Posterior cingulate gyrus (tissue), 11 donors: ENCODE measurements around the gene LINGO1.
A peak's percentile ranks its signal among the peaks of the same experiment; 100 is the strongest.

ENCODE experiments used
- DNase-seq, 10 donors: peaks; one replicate each; pipeline versions ENCODE4 v3.0.0 to v3.0.0-alpha.2; 2020 to 2021; ENCODE audit warnings: mixed read lengths in 3 of 10
- intact Hi-C: fragments of 100-400 bp; cut with DNase I; formaldehyde crosslinking; loops from one replicate; pipeline ENCODE4 v1.15.1; 2023

Gene LINGO1

GRCh38 chr15:77603611-77604336, 28.9 kb downstream of the LINGO1 start:
- no peak for DNase-seq
- intact Hi-C loops = no loop called here

GRCh38 chr15:77602800-77603199, 29.9 kb downstream of the LINGO1 start:
- intact Hi-C loops = no loop called here
- DNase-seq = no peak

DNA sequence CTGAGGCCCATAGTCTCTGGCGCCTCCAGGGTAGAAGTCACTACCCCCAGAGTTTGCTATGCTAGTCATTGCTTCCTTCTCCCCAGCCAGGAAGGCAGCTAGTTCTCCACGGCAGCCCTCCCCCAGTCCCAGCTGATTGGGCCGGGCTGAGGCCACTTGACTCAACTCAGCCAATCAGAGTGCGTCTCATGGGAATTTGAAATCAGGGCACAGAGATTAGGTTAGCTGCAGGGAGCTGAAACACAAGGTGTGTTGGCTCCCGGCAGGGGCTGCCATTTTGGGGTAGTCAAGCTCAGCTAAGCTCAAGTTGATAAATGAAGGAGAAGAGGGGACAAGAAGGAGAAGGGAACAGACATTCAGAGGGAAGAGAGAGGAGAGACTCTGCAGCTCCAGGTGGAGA, 32.8 kb downstream of the LINGO1 start:
- peak in 4 of 10 donors; percentile 51 to 91 (median 54) for DNase-seq

DNA sequence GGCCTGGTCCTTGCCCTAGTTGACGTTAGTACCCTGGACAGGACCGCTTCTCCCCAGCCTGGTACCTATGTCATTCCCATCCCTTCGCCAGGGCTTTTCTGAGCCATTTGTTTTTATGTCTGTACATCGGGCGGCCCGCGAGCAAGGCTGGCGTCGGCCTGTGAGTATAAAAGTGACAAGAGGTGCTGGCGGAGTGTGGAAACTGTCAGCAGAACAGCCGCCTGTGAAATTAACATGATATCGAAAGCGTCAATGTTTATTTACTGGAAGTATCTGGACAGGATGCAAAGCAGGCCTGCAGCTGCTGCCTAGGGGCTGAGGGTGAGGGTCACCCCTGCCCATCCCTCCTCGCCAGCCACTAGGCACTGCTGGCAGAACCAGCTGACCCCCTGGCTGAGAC, 33.4 kb downstream of the LINGO1 start:
- intact Hi-C loops = no loop called here
- DNase-seq = no peak

More for the DNA sequence above, 32.8 kb downstream of the LINGO1 start:
- intact Hi-C loops = no loop called here

DNA sequence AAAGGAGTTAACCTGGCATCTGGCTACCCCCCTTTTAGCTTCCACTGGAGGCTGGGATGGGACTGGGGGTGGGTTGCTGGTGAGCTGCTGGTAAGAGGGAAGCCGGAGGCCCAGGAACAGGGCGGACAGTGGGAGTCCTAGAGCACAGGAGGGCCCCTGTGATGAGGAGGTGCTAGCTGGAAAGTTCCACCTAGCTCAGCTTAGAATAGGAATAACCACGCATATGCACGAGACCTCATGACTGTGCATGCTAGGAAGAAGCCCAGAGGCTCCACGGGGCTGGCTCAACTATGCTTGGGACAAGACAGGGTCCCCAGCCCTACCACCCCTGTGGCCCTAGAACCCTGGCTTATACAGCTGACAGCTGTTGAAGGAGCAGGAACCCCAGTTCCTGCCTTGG, 34.1 kb downstream of the LINGO1 start:
- intact Hi-C loops = no loop called here
- no peak for DNase-seq

DNA sequence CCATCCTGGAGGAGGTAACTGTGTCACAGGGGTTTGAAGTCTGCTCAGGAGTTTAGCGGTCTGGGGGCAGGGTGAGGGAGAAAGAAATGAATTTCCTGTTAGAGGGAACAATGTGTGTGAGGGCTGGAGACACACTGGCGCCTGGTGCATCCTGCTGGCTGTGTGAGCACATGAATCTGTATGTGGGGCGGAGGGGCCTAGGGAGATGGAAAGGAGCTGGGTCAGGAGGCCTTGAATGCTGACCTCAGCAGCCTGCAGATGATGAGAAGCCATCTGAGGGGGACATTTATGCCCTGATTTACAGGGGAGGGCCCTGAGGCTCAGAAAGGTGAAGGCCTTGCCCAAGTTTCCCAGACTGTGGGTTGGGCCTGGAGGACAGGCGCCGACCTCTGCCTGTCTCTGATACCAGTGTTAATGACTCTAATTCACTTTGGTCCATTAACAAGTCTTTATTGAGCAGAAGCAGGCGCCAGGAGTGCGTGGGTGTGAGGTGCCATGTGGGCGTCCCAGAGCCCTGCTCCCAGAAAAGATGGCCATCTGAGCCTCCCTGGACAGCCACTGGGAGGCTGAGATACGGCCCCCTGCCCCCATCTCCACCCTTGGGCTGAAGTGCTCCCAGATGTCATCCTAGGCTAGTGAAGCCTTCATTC, 34.8 kb downstream of the LINGO1 start:
- intact Hi-C loops = no loop called here
- no peak for DNase-seq

DNA sequence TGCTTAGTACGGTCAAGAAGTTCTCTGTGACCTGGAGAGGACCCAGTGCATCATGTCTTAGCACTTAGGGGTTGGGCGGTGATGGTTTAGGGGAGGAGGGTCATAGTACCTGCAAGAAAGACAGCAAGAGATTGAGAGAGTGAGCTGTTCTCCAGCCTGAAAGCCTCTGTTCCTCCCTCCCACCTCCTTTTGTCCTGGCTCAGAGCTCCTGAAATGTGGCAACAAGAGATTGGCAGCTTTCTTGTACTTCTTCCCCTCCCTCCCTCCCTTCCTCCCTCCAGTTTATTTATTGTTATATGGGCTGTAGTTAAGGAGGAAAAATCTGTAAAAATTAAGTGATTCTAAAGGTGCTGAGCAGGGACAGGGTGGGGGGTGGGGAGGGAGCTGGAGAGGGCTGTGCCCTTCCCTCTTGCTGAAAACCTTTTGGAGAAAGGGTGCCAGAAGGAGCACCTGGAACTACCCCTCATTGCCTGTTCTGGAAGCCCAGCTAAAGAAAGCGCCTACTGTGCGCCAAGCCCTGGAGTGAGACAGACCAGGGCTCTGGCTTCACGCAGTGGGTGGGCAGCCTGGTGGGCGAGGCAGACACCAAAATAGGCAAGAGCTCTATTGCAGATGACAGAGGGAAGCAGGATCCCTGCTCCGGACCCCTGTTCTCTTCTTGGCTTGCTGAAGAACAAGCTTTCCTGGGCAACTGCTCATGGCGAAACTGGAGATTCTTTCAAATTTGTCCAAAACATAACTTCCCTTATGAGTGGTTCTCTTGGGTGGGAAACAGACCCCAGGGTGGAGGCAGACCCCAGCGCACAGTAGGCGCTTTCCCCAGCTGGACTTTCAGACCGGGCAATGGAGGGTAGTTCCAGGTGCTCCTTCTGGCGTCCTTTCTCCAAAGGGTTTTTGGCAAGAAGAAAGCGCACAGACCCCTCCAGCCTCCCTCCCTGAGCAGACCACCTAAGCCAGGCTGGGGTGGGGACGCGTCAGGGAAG, 35.6 kb downstream of the LINGO1 start:
- intact Hi-C loops = no loop called here
- no peak for DNase-seq

- intact Hi-C loops = no loop called here
- DNase-seq = no peak
Measured at GRCh38 chr15:77595231-77595630, 37.5 kb downstream of the LINGO1 start.

DNA sequence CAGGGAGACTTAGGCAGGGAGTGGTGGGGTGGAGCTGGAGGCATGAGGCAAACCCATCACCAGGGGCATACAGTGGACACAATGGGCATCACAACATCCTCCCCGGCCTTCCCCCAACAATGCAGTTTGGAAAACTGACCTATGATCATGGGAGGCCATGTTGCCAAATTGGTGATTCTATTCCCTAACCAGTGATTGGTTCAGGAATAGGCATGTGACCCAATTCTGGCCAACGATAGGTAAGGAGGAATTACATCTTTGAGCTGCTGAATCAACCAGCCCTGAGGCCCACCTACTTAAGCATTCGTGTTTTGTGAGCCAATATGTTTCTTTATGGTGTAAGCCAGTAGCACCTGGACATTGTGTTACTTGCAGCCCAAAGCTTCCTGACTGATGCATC, 40.0 kb downstream of the LINGO1 start:
- intact Hi-C loops = no loop called here
- no peak for DNase-seq

DNA sequence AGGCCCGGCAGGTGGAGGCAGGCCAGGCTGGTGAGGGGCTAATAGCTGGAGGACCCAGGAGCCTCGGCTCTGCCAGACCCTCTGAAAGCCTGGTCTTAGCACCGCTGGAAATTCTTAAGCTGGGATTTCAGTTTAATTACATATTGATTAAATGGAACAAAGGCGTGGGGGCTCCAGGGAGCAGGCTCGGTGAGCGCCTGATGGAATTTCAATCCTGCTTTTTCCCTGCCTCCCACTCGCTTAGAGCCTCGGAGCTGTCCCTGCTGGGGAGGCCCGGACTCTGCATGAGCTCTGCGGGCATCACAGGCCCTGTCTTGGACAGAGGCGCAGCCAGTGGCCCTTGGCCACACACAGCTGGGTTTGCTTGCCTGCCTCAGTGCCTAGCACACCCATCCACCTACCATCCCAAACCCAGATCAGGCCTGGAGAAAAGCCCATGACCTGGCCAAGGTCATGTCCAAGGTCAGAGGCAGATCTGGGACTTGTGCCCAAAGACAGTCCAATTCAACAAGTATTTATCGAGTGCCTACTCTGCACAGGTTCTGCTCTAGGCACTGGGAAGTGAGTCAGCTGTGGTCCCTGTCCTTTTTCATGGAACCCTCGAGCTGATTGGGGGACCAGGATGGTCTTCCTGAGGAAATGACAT, 40.6 kb downstream of the LINGO1 start:
- intact Hi-C loops = no loop called here
- no peak for DNase-seq

GRCh38 chr15:77589839-77590238, 42.9 kb downstream of the LINGO1 start:
- peak in 9 of 10 donors; percentile 61 to 95 (median 87) for DNase-seq
- intact Hi-C loops = no loop called here

DNA sequence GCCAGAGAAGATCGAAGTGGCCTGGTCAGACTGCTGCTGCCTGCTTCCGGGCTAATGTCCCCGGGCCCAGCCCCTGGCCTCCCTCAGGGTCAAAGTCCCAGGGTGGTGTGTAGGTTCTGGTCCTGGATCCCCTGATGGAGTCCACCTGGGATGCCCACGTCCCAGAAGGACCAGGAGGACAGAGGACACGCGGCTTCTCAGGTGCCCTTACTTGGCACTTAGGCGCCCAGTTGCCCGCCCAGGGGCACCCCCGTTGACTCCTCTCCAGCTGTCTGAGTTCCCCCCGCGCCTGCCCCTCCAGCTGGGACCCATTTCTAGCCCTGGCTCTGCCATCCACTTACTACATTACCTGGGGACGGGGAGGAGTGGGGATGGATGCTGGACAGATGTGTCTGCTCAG, 44.6 kb downstream of the LINGO1 start:
- intact Hi-C loops = no loop called here

GRCh38 chr15:77584691-77585090, 48.0 kb downstream of the LINGO1 start:
- intact Hi-C loops = no loop called here
- DNase-seq = peak in 2 of 10 donors; percentile 9 to 59

More for the DNA sequence above, 44.6 kb downstream of the LINGO1 start:
- no peak for DNase-seq

- peak in 2 of 10 donors; percentile 28 to 64 for DNase-seq
- intact Hi-C loops = no loop called here
Measured at GRCh38 chr15:77584201-77584600, 48.5 kb downstream of the LINGO1 start.

DNA sequence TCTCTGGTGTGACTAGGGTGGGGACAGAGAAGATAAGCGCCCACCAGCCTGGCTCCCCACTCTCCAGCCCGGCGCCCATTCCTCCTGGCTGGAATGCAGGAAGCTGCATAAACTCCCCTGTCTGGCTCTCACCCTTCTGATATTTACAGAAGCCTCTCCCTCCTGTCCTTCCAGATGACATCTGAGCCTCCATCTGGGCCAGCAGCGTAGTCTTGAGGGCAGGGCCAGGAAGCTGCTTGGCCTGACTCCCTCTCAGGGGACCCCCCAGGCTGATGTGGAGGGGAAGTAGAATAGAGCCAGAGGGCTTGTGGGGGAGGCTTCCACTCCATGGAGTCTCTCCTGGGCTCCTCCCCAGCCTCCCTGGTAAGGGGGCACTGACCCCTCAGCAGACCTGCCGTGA, 49.9 kb downstream of the LINGO1 start:
- DNase-seq = no peak
- intact Hi-C loops = no loop called here

- DNase-seq = peak in 1 of 10 donors; percentile 79
Measured at GRCh38 chr15:77581896-77582569, 50.7 kb downstream of the LINGO1 start.

GRCh38 chr15:77580996-77581682, 51.6 kb downstream of the LINGO1 start:
- intact Hi-C loops = no loop called here
- DNase-seq = peak; percentile 55 to 97 (median 80)

More at GRCh38 chr15:77581896-77582569, 50.7 kb downstream of the LINGO1 start:
- intact Hi-C loops = no loop called here

DNA sequence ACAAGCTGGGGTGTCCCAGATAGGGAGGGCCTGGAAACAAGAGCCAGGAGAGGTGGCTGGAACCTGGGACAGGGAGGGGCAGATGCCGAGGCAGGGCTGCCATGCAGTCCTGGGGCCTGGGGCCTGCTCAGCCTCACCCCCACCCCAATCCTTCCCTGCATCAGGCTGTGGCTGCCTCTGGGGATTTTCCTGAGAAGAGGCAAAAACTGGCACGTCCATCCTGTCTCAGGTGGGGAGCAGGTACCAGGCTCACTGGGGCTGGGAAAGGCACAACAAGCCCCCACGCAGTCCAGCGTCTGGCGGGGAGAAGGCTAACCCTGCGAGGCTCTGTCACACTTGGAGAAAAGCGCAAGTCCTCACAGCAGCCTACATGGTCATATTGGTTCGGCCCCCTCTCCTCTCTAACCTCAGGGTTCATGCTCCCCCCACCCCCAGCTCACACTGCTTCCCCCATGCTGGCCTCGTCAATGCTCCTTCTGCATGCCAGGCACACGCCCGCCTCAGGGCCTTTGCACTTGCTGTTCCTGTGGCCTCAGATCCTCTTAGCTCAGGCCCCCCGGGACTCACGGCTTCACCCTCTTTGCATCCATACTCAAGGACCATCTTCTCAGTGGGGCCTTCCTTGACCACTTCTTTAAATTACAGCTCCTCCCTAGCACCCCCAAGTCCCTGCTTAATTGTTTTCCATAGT, 53.1 kb downstream of the LINGO1 start:
- intact Hi-C loops = loop anchor here (5.0 kb wide), 1 partner anchor 53 kb away; the partner anchor contains the start of gene LINGO1
- DNase-seq = peak in 1 of 10 donors; percentile 46
